NCI-H1092 (cell line): ENCODE data around the gene CCDC40.

Experiments used
- DNase-seq: peaks from one replicate; lab custom pipeline; 2025; lab: John Stamatoyannopoulos, UW

CCDC40 gene

DNA sequence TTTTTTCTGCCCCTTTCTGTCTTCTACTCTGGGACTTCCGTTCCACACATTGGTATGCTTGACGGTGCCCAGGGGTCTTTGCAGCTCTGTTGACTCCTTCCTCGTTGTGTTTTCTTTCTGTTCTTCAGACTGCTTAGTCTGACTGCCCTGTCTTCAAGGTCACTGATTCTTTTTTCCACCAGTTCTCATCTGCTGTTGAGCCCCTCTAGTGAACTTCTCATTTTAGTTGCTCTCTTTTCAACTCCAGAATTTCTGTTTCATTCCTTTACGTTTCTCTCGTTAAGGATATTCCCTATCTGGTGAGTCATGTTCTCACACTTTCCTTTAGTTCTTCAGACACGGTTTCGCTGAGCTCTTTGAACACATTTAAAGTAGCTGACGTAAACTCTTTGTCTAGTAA lies 78.7 kb downstream of the CCDC40 start:
- no peak for DNase-seq

DNA sequence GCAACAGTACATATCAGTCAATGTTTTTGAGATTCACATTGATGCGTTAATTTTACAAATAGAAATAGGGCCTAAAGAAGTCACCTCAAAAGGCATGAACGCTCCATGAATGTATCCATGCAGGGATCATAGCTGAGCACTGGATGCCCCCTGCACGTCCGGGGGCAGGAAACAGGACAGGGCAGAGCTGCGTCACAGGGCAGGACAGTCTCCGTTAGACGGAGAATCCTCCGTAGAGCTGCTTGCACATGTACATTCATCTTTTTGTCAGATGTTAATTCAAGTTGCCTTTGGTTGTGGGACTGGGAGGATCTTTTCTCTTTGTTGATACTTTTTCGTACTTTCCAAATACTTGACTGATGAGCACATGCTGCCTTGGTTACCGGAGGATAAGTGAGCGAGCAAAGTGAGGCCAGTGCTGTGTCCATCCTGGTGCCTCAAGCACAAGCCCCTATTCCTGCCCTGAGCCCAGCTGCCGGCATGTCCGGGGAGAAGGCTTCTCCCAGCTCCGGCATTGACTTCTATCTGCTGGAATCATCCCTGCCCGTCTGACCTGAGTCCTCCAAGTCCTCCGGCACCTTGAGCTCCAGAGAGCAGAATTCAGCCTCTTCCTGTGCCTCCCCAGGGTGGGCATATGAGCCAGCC lies 80.0 kb downstream of the CCDC40 start:
- no peak for DNase-seq

DNA sequence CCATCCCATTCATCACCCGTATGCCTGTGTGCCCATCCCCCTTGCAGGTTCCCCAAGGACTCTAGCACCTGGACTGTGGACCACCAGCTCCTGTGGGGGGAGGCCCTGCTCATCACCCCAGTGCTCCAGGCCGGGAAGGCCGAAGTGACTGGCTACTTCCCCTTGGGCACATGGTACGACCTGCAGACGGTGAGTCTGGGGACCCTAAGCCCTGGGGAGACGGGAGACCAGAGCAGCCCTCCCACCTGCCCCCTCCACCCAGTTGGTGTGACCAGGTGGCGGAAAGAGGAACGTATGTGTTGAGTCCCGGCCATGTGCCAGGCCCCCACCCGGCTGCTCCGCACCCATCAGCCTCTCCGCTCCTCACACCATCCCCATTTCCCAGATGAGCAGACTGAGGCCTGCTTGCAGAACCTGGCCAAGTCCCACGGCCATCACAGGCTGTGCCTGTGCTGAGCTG lies 80.5 kb downstream of the CCDC40 start:
- no peak for DNase-seq

DNA sequence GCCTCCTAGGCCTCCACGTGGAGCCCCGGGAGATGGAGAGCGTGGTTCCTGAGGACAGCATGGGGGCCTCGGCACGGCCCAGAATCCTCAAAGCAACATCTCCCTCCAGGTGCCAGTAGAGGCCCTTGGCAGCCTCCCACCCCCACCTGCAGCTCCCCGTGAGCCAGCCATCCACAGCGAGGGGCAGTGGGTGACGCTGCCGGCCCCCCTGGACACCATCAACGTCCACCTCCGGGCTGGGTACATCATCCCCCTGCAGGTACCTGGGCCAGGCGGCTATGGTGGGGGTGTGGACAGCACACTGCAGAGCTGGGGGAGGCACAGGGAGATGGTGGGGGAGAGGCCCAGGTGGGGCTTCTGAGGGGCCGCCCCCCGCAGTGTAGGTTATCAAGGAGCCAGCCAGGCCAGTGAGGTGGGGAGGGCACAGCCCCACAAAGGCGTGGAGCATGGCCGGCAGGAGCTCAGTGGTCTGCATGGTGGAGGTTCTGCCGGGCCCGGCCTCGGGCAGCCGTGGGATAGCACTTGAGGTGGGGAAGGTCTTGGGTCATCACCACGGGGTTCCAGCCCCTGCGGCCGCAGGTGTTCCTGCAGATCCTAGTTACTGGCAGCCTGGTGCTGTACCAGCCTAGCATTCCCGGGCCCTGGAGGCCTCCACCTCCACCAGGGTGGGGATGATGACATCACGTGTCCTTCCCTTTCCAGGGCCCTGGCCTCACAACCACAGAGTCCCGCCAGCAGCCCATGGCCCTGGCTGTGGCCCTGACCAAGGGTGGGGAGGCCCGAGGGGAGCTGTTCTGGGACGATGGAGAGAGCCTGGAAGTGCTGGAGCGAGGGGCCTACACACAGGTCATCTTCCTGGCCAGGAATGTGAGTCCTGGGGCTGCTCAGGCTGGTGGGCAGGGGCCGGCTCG lies 81.3 kb downstream of the CCDC40 start:
- no peak for DNase-seq

DNA sequence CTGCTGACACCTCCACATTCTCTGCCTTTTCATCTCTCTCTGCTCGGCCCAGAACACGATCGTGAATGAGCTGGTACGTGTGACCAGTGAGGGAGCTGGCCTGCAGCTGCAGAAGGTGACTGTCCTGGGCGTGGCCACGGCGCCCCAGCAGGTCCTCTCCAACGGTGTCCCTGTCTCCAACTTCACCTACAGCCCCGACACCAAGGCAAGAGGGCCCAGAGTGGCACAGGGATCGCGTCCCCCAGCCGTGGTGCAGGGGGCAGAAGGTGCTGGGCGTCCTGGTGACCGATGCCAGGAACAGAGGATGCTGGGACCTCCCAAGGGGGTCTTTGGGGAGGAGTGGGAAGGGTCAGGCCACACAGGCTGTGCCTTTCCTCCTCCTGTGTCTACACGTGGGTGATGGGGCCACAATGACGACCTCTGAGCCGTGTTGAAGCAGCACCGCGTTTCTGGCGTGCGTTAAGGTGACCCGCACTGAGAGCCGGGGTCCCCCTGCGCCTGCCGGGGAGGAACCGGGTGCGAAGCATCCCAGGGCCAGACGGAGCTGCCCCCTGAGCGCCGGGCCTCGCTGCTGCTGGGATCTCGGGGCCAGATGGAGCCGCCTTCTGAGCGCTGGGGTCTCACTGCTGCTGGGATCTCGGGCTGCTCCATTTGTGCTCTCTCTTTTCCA lies 82.3 kb downstream of the CCDC40 start:
- DNase-seq, result no peak

DNA sequence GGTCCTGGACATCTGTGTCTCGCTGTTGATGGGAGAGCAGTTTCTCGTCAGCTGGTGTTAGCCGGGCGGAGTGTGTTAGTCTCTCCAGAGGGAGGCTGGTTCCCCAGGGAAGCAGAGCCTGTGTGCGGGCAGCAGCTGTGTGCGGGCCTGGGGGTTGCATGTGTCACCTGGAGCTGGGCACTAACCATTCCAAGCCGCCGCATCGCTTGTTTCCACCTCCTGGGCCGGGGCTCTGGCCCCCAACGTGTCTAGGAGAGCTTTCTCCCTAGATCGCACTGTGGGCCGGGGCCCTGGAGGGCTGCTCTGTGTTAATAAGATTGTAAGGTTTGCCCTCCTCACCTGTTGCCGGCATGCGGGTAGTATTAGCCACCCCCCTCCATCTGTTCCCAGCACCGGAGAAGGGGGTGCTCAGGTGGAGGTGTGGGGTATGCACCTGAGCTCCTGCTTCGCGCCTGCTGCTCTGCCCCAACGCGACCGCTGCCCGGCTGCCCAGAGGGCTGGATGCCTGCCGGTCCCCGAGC lies 82.9 kb downstream of the CCDC40 start:
- no peak for DNase-seq

DNA sequence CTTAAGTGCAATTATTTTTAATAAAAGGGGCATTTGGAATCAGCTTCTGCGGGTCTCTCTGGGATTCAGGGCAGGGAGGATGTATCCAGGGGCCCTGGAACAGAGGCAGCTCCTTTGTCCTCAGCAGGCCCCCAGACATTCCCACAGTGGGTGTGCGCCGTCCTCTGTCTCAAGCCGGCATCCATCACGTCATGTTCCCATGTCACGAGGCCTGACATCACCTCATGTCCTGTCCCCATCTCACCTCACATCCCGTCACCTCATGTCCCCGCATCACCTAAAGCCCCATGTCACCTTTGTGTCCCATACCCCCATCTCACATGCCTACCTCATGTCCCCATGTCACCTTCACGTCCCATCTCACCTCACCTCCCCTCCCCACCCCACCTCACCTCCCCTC lies 83.4 kb downstream of the CCDC40 start:
- DNase-seq, result no peak

DNA sequence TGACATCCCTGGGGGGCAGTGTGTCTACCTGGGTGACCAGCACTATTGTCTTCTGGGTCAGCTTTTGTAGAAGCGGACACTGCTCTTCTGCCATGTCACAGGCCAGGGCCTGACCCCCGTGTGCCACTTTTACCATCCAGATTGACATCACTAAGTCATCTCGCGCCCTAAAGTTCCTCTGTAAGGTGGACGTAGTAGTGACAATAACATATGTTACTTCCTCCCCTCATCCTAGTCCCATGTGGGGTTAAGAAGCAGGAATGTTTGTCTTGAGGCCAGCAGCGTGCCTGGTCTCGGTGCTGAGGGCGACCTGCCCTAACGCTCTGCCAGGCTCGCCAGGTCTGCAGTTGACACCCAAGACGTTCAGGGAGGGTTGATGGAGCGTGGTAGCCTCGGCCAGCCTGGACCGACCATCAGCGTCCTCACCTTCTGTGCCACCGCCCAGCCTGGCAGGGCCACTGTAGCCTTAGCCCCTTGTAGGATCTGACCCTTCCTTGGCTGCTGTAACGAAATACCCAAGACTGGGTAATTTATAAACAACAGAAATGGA lies 85.7 kb downstream of the CCDC40 start:
- no peak for DNase-seq

DNA sequence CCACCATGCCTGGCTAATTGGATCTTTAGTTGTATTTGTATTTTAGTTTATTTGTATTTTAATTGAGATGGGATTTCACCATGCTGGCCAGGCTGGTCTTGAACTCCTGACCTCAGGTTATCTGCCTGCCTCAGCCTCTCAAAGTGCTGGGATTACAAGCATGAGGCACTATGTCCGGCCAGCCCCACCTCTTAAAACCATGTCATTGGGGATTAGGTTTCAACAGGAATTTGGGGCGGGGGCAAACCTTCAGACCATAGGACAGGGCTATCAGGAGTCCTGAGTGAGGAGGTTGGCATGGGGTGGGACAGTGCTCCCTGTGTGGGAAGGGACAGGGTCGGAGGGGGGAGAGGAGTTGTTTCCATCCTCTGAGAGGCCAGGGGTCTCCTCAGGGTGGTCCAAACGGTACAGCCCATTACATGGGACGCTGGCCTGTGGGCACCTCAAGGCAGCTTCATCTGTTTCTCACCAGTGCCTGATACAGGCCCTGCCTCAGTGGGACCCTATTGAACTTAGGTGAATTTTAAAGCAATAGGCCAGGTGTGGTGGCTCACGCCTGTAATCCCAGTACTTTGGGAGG lies 86.6 kb downstream of the CCDC40 start:
- no peak for DNase-seq

DNA sequence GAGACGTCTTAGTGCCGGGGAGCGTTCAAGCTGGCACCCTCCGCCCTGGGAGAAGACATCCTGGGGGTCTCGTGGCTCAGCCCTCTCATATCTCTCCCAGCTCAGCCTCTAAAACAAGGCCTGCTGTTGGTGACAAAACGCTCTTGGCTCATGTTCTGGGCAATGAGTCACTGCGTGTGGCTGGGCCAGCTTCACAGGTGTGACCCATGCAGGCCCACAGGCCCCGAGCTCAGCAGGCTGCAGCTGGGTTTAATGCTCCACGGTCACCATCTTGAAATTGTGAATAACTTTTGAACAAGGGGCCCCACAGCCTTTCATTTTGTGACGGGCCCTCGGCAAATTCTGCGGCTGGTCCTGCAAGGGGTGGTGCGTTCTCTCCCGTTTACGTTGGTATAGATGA lies 87.3 kb downstream of the CCDC40 start:
- no peak for DNase-seq

DNA sequence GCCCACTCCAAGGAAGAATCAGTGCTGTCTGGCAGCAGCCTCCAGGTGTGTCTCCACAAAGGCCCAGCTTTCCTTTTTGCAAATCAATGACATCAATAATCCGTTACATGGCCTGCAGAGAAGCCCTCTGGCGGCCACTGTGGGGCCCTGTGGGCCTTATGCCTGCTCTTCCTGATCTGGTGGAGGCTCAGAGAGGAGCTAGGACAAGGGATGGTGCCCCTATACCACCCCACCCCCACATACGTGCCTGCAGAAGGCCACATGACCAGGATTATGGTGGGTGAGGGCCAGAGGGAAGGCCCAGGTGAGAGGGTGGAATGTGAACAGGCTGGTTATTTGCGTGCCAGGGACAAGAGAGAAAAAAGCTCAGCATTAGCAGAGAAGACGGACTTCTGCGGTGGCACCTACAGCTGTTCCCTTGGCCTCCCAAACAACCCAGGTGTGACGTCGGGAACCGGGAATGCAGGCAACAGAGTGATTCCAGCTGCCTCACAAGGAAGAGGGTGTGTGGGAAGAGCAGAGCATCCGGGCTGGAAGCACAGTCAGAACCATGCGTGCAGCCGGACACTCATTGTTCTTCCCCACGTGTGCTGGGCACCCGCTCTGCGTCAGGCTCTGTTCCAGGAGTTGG lies 88.0 kb downstream of the CCDC40 start:
- no peak for DNase-seq

DNA sequence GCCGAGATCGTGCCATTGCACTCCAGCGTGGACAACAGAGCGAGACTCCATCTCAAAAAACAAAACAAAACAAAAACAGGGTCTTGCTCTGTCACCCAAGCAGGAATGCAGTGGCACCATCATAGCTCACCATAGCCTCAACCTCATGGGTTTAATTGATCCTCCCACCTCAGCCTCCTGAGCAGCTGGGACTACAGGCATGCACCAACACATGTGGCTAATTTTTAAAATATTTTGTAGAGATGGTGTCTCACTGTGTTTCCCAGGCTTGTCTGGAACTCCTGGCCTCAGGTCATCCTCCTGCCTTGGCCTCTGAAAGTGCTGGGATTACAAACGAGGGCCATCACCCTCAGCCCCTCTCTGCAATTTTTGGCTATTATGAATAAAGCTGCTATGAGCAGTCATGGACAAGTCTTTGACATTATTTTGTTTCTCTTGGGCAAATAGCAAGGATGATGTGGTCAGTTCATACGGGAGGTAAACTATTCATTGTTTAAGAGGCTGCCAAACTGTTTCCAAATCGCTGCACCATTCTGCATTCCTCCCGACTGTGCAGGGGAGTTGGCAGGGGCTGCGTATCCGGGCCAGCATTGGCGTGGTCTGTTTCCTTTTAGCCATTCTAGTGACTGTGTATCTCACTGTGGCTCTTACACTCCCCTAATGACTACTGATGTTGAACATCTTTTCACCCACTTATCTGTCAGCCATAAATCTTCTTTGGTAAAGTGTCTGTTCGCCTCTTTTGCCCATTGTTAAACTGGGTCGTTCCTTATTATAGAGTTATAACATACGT lies 89.4 kb downstream of the CCDC40 start:
- DNase-seq, result no peak

DNA sequence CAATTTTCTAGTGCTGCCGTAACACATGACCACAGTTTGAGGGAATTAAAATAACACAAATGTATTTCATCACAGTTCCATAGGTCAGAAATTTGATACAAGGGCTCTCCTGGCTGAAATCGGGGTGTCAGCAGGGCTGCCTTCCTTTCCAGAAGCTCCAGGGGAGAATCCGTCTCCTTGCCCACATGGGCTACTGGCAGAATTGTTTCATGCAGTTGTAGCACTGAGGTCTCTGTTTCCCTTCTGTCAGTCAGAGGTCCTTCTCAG lies 89.9 kb downstream of the CCDC40 start:
- no peak for DNase-seq

DNA sequence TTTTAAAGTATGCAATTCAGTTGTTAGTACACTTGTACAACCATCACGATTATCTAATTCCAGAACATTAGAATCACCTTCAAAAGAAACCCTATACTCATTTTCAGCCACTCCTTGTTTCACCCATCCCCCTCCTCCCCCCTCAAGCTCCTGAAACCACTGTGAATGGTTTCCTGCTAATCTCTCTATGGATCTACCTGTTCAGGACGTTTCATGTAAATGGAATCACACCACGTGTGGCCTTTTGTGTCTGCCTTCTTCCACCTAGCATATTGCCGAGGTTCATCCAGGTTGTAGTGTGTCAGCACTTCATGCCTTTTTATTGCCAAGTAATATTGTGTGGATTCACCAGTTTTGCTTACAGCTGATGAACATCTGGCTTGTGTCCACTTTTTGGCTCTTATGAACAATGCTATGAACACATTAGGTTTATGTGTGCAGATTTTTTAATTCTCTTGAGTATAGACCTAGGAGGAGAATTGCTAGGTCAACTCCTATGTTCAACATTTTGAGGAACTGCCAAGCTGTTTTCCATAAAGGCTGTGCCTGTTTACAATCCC lies 92.6 kb downstream of the CCDC40 start:
- no peak for DNase-seq

DNA sequence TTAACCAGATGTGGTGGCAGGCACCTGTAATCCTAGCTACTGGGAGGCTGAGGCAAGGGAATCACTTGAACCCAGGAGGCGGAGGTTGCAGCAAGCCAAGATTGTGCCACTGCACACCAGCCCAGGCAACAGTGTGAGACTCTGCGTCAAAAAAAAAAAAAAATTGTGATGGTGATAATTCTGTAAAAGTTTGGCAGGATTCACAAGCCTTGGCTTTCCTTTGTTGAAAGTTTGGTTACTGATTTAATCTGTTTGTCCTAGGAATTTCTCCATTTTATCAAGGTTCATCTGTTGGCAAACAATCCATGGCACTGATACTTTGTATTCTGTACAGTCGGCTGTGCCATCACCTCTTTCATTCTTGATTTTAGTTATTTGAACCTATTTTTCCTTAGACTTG lies 94.5 kb downstream of the CCDC40 start:
- DNase-seq, result no peak

DNA sequence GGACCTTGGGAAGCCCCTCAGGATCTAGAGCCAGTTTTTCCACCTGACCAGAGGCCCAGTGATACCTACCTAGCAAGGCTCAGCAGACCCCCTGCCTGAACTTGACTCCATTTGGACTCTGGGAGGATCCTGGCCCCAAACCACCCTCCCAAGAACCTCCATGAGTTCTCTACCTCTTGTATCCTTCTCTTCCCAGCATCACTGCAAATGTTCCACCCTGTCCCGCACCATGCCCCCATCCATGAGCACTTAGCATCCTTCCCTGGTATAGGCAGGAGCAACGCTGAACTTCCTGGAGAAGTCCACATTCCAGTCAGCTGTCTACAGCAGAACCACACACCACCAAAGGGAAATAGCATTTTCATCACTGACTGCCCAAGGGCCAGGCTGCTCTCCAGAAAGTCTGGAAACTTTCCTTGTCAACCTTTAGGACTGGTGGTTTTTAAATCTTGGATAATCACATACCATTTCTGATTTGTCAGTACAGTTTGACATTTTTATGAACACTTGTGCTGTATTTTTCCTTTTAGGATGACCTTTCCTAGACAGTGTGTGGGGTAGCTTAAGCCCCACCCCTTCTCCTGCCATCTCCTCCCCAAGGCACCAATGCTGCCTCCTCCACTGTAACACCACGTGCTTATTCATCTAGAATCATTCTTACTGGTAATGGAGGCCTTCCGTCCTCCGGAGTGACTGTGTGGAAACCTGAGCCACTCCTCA lies 96.6 kb downstream of the CCDC40 start:
- DNase-seq, result no peak

DNA sequence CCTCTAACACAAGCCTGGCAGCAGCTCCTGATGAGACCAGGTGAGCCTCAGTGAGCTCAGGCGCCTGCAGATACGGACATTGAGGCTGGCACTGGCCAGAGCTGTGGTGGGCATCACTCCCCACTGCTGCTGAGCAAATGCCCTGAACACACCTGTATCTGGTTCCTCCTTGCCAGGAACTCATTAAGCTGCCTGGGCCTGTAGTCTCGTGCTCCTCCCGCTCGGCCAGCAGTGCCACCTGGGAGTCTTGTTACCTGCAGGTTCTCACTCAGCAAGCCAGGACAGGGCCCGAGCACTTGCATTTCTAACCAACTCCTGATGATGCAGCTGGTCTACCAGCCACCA lies 97.2 kb downstream of the CCDC40 start:
- no peak for DNase-seq

DNA sequence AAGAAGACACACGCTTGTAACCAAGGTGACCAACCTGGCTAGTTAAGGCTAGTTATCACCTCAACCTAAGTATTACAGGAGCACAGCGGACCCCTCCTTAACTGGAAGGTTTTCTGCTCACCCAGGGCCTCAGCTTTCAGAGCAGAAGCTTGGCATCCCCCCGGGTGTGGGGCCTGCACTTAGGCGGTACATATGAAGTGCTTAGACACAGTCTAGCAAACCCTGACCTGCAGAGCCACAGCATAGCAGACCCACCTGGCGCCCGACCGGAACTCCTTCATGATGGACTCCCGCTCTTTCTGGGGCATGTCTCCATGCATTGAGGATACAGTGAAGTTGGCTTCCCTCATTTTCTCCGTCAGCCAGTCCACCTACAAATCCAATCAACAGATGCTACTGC lies 100.7 kb downstream of the CCDC40 start:
- DNase-seq, result no peak

DNA sequence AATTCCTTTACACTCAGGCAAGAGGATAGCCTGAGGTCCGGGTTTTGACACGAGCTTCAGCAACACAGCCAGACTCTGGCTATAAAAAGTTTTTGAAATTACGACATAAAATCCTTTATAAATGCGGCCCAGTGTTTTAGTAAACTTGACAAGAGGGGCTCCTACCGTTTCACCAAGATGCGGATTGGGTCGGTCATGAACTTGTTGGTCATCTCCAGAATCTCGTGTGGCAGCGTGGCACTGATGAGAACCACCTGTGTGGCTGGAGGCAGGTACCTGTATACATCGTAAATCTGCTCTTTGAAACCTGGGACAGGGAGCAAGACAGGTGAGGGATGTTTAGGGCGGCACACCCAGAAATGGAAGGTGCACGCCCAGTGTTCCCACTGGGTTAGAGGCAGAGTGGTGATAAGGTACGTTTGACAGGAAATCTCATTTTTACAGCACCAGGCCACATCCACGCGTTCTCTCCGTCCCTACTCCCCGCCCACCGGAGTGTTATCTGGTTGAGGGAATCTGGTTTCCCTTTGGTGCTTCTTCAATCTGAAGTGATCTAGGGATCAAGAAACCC lies 102.5 kb downstream of the CCDC40 start:
- DNase-seq, result no peak
